ENCODE data around the gene CIROP.

DNA sequence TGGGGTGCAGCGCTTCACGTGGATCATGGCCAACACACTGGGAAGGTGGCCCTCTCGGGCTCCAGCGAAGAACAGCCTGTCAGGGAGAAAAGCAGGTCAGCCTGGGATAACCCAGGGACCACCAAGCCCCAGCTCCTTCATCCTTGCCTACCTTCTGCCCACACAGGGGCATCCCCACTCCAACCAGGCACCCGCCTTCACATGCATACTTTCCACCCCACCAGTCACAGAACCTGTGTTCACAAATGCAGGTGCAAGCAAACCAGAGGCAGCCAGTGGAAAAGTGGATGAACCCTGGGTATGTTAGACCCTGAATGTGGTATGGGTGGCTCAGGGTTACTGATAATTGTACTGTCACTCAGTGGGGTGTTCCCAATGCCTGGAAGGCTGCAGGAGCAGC, 26.7 kb upstream of the CIROP start:
- TF ChIP-seq, protein P1, sequence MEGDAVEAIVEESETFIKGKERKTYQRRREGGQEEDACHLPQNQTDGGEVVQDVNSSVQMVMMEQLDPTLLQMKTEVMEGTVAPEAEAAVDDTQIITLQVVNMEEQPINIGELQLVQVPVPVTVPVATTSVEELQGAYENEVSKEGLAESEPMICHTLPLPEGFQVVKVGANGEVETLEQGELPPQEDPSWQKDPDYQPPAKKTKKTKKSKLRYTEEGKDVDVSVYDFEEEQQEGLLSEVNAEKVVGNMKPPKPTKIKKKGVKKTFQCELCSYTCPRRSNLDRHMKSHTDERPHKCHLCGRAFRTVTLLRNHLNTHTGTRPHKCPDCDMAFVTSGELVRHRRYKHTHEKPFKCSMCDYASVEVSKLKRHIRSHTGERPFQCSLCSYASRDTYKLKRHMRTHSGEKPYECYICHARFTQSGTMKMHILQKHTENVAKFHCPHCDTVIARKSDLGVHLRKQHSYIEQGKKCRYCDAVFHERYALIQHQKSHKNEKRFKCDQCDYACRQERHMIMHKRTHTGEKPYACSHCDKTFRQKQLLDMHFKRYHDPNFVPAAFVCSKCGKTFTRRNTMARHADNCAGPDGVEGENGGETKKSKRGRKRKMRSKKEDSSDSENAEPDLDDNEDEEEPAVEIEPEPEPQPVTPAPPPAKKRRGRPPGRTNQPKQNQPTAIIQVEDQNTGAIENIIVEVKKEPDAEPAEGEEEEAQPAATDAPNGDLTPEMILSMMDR (conservative IDR thresholded peaks at IDR 0.05 in 1 of 2, IDR thresholded peaks at IDR 0.05 in 1 of 2; ENCODE audit: low read depth in 1 of 2, low read length in 2 of 2), result no peak
- no peak for TF ChIP-seq EZH2 (IDR thresholded peaks at IDR 0.05; ENCODE audit: low read length, missing control alignments)

Measured in fibroblast of lung (primary cell).